Neural cell (in vitro differentiated cells): Measurements from ENCODE around the gene RGS5. TPM values are rescaled to one million over a fixed set of nuclear protein-coding genes. Genes with fewer than 3 reads are reported as not detected.

Source experiments
- H2AFZ ChIP-seq: fragments of 200-600, 300-800 bp; sonication (generic), shearing (Covaris generic); 2 replicates; pipeline ENCODE4 v1.6.0; 2014; ENCODE audit warnings: low read depth, mild to moderate bottlenecking, antibody characterized with exemption, low read length, moderate library complexity
- H3F3A ChIP-seq: fragments of 200-600 bp; shearing (Covaris generic); 2 replicates; pipeline ENCODE4 v1.6.1; 2016; ENCODE audit warnings: mild to moderate bottlenecking, moderate library complexity, mixed read lengths, antibody characterized with exemption, low read length; ENCODE audit not compliant: insufficient read depth, poor library complexity, severe bottlenecking
- H3K27ac ChIP-seq: fragments of 200-600, 300-800 bp; sonication (generic), shearing (Covaris generic); 2 replicates; pipeline ENCODE4 v1.5.1; 2014; ENCODE audit warnings: mild to moderate bottlenecking, low read length, moderate library complexity
- H3K27me3 ChIP-seq: fragments of 300-800, 200-600 bp; sonication (generic), shearing (Covaris generic); 2 replicates; pipeline ENCODE4 v1.6.0; 2014; ENCODE audit warnings: mild to moderate bottlenecking, low read depth, low read length, moderate library complexity; ENCODE audit not compliant: insufficient read depth
- H3K36me3 ChIP-seq: fragments of 300-800, 200-600 bp; sonication (generic), shearing (Covaris generic); 2 replicates; pipeline ENCODE4 v1.5.1; 2014; ENCODE audit warnings: mild to moderate bottlenecking, antibody characterized with exemption, low read length, moderate library complexity; ENCODE audit not compliant: insufficient read depth
- H3K4me2 ChIP-seq: fragments of 300-800, 200-600 bp; sonication (generic), shearing (Covaris generic); 2 replicates; pipeline ENCODE4 v1.6.0; 2014; ENCODE audit warnings: mild to moderate bottlenecking, low read length
- H3K4me3 ChIP-seq: fragments of 300-800, 200-600 bp; sonication (generic), shearing (Covaris generic); 2 replicates; pipeline ENCODE4 v1.5.1; 2014; ENCODE audit warnings: mild to moderate bottlenecking, low read length, moderate library complexity
- H3K79me2 ChIP-seq: fragments of 200-600 bp; shearing (Covaris generic); replicated peaks from 2 replicates; pipeline ENCODE4 v1.6.0; 2014; ENCODE audit warnings: mild to moderate bottlenecking, low read length, moderate library complexity; ENCODE audit not compliant: insufficient read depth
- H3K9ac ChIP-seq: fragments of 300-800, 200-600 bp; sonication (generic), shearing (Covaris generic); 2 replicates; pipeline ENCODE4 v1.6.1; 2016; ENCODE audit warnings: mild to moderate bottlenecking, low read length, mixed read lengths
- H3K9me2 ChIP-seq: fragments of 200-600 bp; shearing (Covaris generic); 2 replicates; pipeline ENCODE4 v1.6.1; 2016; ENCODE audit warnings: mild to moderate bottlenecking, low read length, mixed read lengths; ENCODE audit not compliant: insufficient read depth
- H3K9me3 ChIP-seq: fragments of 200-600, 300-800 bp; sonication (generic), shearing (Covaris generic); 2 replicates; pipeline ENCODE4 v1.6.1; 2016; ENCODE audit warnings: mild to moderate bottlenecking, mixed run types, low read length, moderate library complexity, mixed read lengths
- H4K20me1 ChIP-seq: fragments of 200-600 bp; shearing (Covaris generic); 2 replicates; pipeline ENCODE4 v1.6.1; 2016; ENCODE audit warnings: mild to moderate bottlenecking, mixed run types; ENCODE audit not compliant: insufficient read depth
- CTCF ChIP-seq: fragments of 450-650 bp; IDR thresholded peaks from 2 replicates; pipeline ENCODE4 v1.5.1; 2014; ENCODE audit warnings: antibody characterized with exemption, mild to moderate bottlenecking, moderate library complexity; ENCODE audit not compliant: poor library complexity, severe bottlenecking
- EP300 ChIP-seq: fragments of 450-650 bp; conservative IDR thresholded peaks from 2 replicates; pipeline ENCODE4 v1.6.1; 2014; ENCODE audit warnings: antibody characterized with exemption, mild to moderate bottlenecking, moderate library complexity; ENCODE audit not compliant: poor library complexity, severe bottlenecking
- EZH2 ChIP-seq: fragments of 200-600, 300-800 bp; shearing (Covaris generic), sonication (generic); IDR thresholded peaks from 2 replicates; pipeline ENCODE4 v1.6.1; 2014; ENCODE audit warnings: antibody characterized with exemption, low read length, borderline replicate concordance, mild to moderate bottlenecking; ENCODE audit not compliant: insufficient read depth, poor library complexity, severe bottlenecking
- MXI1 ChIP-seq: fragments of 450-650 bp; conservative IDR thresholded peaks from 2 replicates; pipeline ENCODE4 v1.6.1; 2014; ENCODE audit warnings: antibody characterized with exemption, mild to moderate bottlenecking; ENCODE audit not compliant: poor library complexity, severe bottlenecking
- POLR2AphosphoS5 ChIP-seq: IDR thresholded peaks from 2 replicates; pipeline ENCODE4 v1.6.1; 2012
- RAD21 ChIP-seq: fragments of 450-650 bp; conservative IDR thresholded peaks from 2 replicates; pipeline ENCODE4 v1.6.1; 2014; ENCODE audit warnings: antibody characterized with exemption, mild to moderate bottlenecking, moderate library complexity
- REST ChIP-seq: IDR thresholded peaks from 2 replicates; pipeline ENCODE4 v1.6.1; 2012; ENCODE audit warnings: borderline replicate concordance
- SMC3 ChIP-seq: fragments of 450-650 bp; conservative IDR thresholded peaks from 2 replicates; pipeline ENCODE4 v1.6.1; 2014; ENCODE audit warnings: antibody characterized with exemption, mild to moderate bottlenecking, moderate library complexity; ENCODE audit not compliant: poor library complexity
- TAF1 ChIP-seq: IDR thresholded peaks from 2 replicates; pipeline ENCODE4 v1.6.1; 2012; ENCODE audit warnings: low read depth
- polyA plus RNA-seq: library from polyadenylated mRNA; depleted of rRNA; stranded (reverse); fragments of >200 nt; gene quantifications from 2 replicates; pipeline ENCODE4 v1.2.3, GENCODE V29; 2014

The RGS5 gene
- polyA plus RNA-seq, 1 donor from 2014 or later: 6.5 TPM

GRCh38 chr1:163124812-163125211 lies 77.9 kb downstream of the RGS5 start:
- Histone ChIP-seq H3F3A (no peaks in the 10 kb centered on the region), H3K4me3 (no peak overlapping the region), H3K9ac (no peak overlapping the region), H2AFZ (no peak overlapping the region), H3K27ac (no peak overlapping the region), H3K4me2 (no peak overlapping the region), H3K27me3 (no peaks in the 10 kb centered on the region), H3K9me2 (no peaks in the 10 kb centered on the region), H4K20me1 (no peaks in the 10 kb centered on the region), H3K9me3 (no peaks in the 10 kb centered on the region), H3K36me3 (no peaks in the 10 kb centered on the region), H3K79me2 (no peaks in the 10 kb centered on the region)
- TF ChIP-seq EP300 (no peak), CTCF (no peak), SMC3 (no peak), TAF1 (no peak), RAD21 (no peak), REST (no peak), POLR2AphosphoS5 (no peak)

- no peaks in the 10 kb centered on the region for H3K27me3 ChIP-seq
- no peaks in the 10 kb centered on the region for H3F3A ChIP-seq
- H3K4me3 ChIP-seq: no peak overlapping the region
- H3K9ac ChIP-seq: no peak overlapping the region
- H2AFZ ChIP-seq: no peak overlapping the region
- no peak overlapping the region for H3K27ac ChIP-seq
- no peaks in the 10 kb centered on the region for H3K9me3 ChIP-seq
- H3K9me2 ChIP-seq: no peaks in the 10 kb centered on the region
- H3K4me2 ChIP-seq: no peak overlapping the region
- TF ChIP-seq CTCF (no peak), TAF1 (no peak), EP300 (no peak), SMC3 (no peak), RAD21 (no peak), MXI1 (no peak), POLR2AphosphoS5 (no peak), EZH2 (no peak), REST (no peak)
- H3K36me3 ChIP-seq: no peaks in the 10 kb centered on the region
- no peaks in the 10 kb centered on the region for H3K79me2 ChIP-seq
- no peaks in the 10 kb centered on the region for H4K20me1 ChIP-seq
Observed at GRCh38 chr1:163120372-163120771, 82.3 kb downstream of the RGS5 start.
